Measurements from ENCODE around the gene ASPSCR1.
A peak's percentile ranks its signal among the peaks of the same experiment; 100 is the strongest.
"Not testable (repeated sequence)": the region's sequence is repeated elsewhere in the genome, so short reads cannot be mapped to it uniquely, and the experiment has no call there.

Gene ASPSCR1

DNA sequence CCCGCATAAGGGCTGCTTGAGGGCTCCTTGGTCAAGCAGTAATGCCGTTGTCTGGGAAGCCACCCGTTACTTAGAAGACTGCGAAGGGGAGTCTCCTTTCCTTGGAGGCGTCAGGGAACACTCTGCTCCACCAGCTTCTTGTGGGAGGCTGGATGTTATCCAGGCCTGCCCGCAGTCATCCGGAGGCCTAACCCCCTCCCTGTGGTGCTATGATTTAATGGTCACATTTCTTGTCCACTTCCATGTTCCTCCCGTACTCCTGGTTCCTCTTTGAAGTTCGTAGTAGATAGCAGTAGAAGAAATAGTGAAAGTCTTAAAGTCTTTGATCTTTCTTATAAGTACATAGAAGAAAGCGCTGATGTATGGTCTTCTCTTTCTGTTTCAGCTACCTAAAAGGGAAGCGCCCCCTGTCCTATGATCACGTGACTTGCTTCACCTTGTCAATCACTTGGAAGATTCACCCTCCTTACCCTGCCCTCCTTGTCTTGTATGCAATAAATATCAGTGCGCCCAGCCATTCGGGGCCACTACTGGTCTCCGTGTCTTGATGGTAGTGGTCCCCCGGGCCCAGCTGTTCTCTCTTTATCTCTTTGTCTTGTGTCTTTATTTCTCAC, 61.5 kb downstream of the ASPSCR1 start:
- DNase-seq (ENCODE audit: low read depth in 1 of 2, low spot score in 1 of 2), result not testable (repeated sequence)

DNA sequence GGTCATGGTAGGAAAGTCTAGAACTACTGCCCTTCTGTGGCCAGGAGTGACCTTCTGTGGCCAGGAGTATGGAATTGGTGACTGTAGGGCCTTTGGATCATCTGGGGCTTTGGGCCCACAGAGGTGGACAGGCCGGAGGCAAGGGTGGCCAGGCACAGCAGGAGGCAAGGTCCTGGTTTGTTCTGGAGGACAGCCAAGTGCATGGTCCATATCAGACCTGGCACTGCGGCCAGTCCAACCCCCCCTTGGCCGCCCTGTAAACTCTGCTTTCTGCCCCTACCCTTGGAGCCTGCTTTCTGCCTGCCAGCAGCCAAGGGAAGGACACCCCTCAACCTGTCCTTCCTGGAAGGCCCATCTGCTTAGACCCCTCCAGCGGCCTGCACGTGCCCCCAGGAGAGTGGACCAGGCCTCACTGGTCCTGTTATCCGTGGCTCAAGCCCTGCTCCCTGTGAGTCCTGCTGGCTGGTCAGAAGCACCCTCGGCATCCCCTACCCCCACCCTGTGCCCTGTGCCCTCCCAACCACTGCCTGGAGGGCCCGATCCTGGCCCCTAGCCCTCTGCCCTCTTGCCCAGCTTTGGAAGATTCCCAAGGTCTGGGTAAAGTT, 62.4 kb downstream of the ASPSCR1 start:
- no peak for DNase-seq (ENCODE audit: low read depth in 1 of 2, low spot score in 1 of 2)

DNA sequence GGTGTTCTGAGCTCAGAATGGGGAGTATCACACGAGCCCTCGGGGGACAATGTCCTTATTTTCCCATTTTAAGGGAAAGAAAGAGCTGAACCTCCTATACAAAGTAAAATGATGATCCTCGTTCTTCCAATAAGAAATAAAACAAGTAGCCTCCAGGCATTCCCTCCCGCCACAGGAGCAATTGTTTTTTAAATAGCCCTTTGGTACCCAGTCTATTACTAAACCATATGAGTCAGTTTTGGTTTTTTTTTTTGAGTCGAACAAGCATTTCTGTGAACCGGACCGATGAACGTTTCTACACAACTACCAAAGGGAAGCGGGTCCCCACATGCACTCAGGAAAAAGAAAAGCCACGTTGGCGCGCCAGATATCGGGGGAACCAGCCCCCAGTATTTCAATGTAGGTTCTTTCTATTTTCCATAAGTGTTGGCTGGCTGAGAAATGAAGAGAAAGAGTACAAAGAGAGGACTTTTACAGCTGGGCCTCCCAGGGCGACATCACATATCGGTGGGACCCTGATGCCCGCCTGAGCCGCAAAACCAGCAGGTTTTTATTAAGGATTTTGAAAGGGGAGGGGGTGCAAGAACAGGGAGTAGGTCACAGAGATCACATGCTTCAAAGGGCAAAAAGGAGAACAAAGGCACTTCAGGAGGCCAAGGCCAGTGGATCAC, 63.9 kb downstream of the ASPSCR1 start:
- no peak for DNase-seq (ENCODE audit: low read depth in 1 of 2, low spot score in 1 of 2)

DNA sequence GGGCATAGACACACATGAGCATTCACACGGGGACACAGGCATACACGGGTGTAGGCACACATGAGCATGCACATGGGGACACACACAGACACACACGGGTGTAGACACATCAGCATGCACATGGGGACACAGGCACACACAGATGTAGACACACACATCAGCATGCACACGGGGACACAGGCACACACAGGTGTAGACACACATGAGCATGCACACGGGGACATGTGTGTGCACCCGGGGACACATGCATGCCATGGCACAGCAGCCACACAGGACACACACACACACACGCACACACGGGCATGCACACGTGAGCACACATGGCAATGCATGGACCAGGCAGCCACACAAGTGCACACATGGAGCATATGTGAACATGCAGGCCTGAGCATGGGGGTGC, 65.2 kb downstream of the ASPSCR1 start:
- DNase-seq (ENCODE audit: low read depth in 1 of 2, low spot score in 1 of 2), result no peak

DNA sequence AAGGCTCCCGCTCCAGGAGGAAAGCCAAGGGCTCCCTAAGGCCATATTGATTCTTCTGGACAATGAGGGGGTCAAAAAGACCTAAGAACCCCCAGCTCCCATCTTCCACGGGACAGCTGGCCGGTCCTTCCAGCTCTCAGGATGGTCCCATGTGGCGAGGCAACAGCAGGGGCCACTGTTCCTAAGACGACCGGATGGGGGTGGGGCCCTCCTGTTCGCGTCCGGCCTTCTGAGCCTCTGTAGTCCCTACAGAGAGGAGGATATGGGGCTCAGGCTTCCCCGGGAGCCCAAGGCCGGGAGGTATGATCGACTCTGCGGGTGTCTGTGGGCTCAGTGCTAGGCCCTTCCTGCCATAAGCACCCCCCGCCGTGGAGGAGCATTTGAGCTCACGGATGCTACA, 66.1 kb downstream of the ASPSCR1 start:
- DNase-seq (ENCODE audit: low read depth in 1 of 2, low spot score in 1 of 2), result no peak

DNA sequence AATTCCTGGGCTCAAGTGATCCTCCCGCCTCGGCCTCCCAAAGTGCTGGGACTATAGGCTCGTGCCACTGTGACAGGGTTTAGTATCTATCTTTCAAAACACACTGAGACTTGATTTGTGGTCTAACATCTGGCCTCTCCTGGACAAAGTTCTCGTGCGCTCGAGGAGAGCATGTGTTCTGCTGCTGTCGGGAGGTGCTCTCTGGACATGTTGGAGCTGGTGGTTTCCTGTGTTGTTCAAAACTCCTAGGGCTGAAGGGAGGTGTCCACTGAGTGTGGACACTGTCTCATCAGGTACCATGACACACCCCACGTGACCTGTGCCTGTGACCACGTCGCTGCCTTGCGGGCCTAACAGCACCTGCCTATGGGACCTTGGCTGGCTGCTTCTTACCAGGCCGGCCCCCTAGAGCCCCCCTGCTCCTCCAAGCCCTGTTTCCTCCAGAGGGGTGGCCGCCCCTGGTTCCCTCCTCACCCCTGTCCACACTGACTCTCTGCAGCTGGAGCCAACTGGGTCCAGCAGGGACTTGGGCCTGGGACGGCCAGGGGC, 68.6 kb downstream of the ASPSCR1 start:
- DNase-seq (ENCODE audit: low read depth in 1 of 2, low spot score in 1 of 2), result no peak

DNA sequence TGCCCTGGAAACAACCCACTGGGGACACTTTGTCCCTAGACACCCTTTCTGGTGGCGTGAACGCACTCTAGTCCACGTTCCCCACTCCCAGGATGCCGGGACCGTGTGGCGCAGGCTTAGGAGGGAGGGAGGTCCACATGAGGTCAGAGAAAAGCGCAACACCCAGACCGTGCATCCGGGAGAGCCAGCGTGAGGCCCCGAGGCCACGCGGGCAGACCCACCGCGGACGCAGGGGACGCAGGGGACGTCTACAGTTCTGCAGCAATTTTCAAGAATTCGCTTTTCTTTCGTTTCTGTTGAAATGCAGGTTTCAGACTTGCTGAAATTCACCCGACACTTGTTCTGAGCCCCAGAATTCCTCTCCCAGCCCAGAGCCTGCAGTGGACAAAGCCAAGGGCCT, 69.5 kb downstream of the ASPSCR1 start:
- no peak for DNase-seq (ENCODE audit: low read depth in 1 of 2, low spot score in 1 of 2)

DNA sequence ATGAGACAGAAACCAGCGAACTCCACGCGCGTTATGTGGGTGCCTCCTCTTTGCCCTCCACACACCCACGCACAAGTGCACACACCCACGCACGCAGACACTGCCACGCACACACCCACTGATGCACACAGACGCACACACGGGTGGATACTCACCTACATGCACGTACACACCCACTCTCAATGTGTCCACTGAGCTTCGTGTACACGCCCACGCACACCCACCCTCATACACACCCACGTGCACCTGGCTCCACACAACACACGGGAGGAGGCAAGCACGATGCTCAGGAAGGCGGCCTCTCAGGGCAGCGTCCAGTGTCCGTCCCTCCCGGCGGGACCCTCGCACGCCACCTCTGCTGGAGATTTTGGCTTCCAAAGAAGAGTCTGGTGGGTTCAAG, 70.0 kb downstream of the ASPSCR1 start:
- DNase-seq (ENCODE audit: low read depth in 1 of 2, low spot score in 1 of 2), result no peak

DNA sequence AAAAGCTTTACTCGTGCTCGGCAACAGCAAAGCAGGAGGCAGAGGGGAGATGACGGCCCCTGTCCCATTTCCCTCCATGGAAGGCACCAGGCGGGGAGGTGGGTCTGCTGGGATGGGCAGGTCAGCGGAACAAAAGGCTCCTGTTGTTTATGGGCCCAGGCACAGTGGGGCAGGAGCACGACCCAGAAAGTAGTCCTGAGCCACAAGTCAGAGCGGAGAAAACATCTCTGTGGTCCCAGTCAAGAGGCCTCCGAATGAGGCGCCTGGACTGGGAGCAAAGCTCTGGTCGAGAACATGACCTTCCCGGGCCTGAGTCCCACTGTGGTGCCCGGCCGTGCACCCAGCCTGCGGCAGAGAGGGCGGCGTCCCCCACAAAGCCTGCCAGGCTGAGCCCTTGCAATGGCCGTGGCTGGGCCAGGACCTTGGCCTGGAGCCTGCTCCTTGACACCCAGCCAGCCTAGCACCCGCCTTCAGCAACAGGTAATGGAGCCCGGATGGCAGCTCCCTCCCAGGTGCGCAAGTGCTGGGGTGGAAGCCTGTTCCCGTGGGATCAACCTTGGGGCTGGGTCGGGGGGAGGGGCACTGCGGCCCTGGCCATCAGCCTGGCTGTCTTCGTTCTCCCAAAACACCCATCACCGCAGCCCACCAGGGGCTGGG, 70.6 kb downstream of the ASPSCR1 start:
- no peak for DNase-seq (ENCODE audit: low read depth in 1 of 2, low spot score in 1 of 2)

DNA sequence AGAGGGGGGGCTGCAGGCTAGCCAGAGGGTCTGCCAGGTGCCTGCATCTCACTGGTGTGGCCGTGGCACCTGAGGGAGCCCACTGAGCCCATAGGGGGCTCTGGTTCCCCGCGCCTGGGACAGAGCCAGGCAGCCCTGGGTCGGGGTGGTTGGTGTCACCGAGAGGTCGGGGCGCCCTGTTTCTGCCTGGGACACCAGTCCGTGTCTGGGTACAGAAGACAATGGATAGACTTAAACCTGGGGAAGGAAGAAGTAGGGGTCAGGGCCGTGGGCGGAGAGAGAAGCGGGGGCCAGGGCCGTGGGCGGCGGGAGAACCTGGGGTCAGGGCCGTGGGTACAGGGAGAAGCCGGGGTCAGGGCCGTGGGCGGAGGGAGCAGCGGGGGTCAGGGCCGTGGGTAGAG, 71.1 kb downstream of the ASPSCR1 start:
- no peak for DNase-seq (ENCODE audit: low read depth in 1 of 2, low spot score in 1 of 2)

DNA sequence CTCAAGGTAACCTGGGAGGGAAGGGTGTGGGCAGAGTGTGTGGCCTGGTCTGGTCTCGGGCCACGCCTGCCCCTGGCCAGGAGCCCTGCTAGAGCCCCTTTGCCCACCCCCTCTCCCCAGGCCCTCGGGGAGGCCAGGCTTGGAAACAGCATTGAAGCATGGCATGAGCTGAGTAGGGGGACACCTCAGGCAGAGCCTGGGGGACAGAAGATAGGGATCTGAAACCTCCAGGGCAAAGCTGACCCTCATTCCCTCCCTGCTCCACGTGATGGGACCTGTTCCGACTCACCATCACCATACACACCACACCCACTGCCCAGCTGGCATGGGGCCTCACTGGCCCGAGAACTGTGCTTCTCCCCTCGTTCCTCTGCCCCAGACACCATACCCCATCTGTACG, 71.7 kb downstream of the ASPSCR1 start:
- DNase-seq (ENCODE audit: low read depth in 1 of 2, low spot score in 1 of 2), result no peak

DNA sequence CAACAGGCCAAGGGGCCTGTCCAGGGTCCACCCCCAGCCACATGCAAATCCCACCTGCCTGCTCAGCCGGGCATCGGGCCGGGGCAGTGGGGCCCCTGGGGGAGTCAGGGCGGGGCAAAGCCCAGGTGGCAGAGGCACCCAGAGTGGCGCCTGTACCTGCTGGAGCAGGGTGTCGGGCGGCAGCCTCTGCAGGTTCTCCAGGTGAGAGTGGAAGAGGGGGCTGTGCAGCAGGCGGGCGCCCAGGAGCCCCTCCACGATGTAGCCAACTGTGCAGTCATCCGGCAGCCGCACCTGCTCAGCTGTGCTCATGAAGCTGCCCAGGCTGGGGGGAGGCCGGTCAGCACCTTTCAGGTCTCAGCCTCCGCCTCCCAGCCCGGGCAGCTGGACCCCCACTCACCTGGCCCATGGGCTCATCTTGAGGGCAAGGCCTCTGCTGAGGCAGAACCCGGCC, 72.1 kb downstream of the ASPSCR1 start:
- no peak for DNase-seq (ENCODE audit: low read depth in 1 of 2, low spot score in 1 of 2)

DNA sequence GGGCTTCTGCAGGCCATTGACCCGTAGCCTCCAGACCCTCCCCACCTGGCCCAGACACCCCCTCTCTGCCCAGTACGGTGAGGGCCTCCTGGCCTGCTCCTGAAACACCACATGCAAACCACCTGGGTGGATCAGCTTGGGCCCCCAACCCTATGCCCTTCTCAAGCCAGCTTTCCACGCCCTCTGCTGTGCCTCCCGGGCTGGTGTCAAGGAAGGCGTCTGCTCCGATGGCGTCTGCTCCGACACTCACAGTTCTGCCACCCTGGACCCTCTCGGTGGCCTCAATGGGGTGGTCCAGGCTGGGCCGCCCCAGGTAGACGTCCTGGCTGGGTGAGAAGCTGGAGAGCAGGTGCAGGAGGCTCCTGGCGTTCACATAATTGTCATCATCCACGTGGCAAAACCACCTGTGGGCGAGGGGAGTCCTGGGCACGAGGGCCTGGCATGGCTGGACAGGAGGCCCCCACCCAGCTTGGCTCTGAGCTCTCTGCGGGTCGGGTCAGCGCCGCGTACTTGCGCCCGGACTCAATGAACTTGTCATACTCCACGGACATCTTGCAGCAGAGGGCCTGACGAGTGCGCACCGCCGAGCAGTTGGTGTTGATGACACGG, 72.8 kb downstream of the ASPSCR1 start:
- no peak for DNase-seq (ENCODE audit: low read depth in 1 of 2, low spot score in 1 of 2)

DNA sequence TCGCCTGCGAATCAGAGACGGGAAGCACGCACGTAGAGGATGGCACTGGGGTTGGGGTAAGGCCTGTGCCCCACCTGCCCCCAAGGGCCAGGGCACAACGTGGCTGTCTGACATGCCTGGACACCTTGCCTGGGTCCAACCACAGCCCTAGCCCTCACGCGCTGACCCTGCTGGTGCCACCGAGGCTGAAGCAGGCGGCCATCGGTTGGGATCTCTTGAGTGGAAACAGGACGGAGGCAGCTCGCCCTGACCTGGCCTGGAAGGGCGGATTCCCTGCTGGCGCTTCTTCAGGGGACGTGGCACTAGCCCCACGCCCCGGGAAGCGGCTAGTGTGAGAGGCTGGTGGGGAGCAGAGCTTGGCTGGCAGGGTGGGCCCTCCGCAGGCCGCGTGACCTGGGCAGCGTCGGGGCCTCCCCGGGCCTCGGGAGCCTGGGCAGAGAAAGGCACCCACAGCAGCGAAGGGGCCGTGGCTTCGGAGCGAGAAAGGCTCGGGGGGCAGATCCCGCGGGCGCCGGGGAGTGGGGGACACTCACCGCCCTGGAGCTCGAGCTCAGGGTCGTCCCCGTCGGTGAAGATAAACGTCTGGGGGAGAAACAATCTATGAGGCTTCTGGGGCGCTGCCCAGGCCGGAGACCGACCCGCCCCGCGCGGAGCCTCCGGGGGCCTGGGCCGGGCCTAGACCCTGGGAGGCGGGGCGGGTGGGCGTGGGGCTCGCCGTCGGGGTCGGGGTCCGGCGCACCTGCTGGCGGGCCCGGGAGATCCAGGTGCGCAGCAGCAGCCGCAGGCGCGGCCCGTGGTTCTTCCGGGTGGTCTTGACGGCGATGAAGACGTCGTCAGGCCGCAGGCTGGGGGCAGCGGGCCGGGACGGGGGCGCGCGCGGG, 73.6 kb downstream of the ASPSCR1 start:
- DNase-seq (ENCODE audit: low read depth in 1 of 2, low spot score in 1 of 2), result no peak

DNA sequence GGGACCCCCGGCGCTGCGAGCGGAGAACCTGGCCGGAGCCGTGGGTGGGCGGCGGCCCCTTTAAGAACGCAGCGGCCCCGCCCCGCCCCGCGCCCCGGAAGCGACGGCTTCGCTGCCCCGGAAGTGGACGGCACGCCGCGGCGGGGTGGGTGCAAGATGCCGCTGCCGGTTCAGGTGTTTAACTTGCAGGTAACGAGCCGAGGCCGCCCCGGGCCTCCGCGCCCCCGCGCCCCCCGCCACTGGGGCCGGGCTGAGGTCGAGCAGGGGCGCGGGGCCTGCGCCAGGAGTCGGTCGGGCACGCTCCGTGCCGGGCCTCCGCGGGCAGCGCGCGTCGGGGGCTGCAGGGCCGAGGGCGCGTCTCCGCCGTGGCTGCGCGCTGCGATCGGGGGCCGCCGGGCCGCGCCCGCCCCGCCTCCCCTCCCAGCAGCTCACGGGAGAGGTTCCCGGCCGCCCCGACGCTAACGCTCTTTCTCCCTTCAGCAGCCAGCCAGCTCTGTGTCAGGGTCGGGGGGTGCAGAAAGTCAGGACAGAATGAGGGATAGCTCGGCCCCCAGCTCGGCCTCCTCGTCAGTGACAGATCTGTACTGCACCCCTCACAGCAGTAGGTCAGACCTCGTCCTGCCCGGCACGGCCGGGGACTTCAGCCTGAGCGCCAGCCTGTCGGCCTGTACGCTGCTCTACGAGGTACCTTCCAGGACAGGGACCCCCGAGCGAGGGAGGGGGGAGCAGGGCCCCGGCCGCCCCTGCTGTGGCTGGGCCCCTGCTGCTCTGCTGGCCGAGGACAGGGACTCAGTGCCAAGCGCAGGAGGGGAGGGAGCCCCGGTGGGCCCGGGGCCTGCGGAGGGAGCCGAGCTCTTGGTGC, 74.6 kb downstream of the ASPSCR1 start, which contains the start of the genes GPS1 and RFNG:
Gene GPS1 (plus strand): TSS at position 123 of the 862 bp plus-strand sequence. CDS start 34 bp downstream, at position 157.
Gene RFNG (minus strand): TSS at position 36 of the 862 bp plus-strand sequence. CDS start 45 bp downstream, outside the sequence.
- peak; percentile 63 to 85 for DNase-seq (ENCODE audit: low read depth in 1 of 2, low spot score in 1 of 2)

DNA sequence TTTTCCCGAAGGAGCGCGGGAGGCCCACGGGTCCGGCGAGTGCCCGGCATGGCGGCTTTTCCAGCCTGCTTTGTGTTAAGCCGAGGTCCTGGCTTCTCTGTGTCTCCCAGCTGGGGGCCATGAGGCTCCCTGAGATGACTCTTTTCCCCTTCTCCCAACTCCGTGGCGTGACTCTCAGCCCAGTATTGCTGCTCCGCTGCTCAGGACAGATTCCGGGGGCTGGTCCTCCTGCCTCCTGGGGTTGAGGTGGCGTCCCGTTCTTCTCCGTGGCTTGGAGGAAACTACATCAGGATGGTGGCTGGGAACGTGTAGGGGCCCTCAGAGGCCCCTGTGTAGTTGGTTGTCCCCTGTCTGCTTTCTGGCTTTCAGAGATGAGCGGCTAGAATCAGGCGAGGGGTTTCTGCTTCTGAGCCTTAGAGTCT, 75.2 kb downstream of the ASPSCR1 start:
- no peak for DNase-seq (ENCODE audit: low read depth in 1 of 2, low spot score in 1 of 2)

DNA sequence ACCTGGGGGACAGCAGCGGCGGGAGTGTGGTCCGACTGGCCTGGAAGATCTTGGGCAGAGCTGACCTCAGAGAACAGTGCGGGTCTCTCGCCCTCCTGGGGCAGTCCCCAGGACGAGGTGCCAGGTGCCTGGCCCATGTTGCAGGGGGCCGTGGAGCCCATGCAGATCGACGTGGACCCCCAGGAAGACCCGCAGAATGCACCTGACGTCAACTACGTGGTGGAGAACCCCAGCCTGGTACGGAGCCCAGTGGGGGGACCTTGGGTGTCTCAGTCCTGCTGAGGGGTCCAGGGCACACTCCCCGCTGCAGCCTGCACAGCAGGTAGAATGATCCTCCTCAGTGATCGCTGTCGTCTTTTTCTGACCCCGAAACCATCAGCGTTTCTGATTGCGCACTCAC, 75.7 kb downstream of the ASPSCR1 start:
- no peak for DNase-seq (ENCODE audit: low read depth in 1 of 2, low spot score in 1 of 2)

DNA sequence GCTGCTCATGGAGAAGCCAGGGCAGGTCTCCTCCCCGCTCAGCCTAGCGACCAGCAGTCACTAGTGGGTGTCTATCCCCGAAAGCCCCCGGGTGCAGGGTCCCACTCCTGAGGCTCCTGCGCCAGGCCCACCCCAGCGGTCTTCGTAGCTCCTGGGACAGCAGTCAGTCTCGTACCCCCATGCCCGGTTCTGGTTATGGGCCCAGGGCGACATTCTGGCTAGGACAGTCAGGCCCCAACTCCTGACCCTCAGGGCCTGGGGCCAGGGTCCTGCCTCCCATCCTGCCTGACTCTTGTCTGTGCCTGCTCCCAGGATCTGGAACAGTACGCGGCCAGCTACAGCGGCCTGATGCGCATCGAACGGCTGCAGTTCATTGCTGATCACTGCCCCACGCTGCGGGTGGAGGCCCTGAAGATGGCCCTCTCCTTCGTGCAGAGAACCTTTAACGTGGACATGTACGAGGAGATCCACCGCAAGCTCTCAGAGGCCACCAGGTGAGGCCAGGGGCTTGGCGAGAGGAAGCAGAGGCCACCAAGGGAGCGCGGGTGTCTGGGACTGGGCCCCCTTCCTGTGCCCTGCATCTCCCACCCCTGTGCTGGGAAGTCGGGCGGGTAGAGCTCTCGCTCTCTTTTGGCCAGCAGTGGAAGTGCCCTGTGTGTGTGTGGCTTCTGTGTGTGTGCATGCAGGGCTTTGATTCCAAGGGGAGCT, 76.3 kb downstream of the ASPSCR1 start:
- no peak for DNase-seq (ENCODE audit: low read depth in 1 of 2, low spot score in 1 of 2)
